SU-DHL-6 (cell line): ENCODE data around the gene TMEM59L.

Experiments used
- CTCF ChIP-seq: fragments of 200-600 bp; sonication (generic); IDR thresholded peaks from one replicate; pipeline ENCODE4 v1.5.1; 2017; ENCODE audit warnings: antibody characterized with exemption, mild to moderate bottlenecking, low read length, moderate library complexity; ENCODE audit not compliant: insufficient read depth, poor library complexity, severe bottlenecking
- EZH2phosphoT487 ChIP-seq: fragments of 200-600 bp; sonication (generic), shearing (Covaris generic); conservative IDR thresholded peaks from 2 replicates; pipeline ENCODE4 v1.6.1; 2018; ENCODE audit warnings: mild to moderate bottlenecking, antibody characterized with exemption, low read length, moderate library complexity, mixed read lengths

DNA sequence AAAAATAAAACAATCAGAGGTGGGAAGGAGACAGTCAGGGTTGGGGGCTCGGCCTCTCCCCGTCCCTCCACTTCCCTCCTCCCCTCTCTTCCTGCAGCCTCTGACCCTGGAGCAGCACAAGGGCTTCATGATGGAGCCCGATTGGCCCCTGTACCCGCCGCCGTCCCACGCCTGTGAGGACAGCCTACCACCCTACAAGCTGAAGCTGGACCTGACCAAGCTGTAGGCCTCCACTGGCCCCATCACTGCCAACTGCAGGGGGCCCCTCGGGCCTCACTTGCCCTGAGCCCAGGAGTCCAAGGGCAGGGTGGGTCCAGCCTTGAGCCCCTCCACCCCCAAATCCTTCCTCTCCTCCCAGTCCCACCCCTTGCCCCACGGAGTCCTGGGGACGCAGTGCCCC lies 7.6 kb downstream of the TMEM59L start:
- TF ChIP-seq CTCF (no peak), EZH2phosphoT487 (no peak)
